ENCODE results near the gene EHMT1.

GRCh38 chr9:137614631-137615386 is 4.0 kb upstream of the EHMT1 start:
- TF ChIP-seq TAF1 (IDR thresholded peaks at IDR 0.05; ENCODE audit: low read depth) (no peak), EGR1 (IDR thresholded peaks at IDR 0.05) (no peak)
